ENCODE measurements around the gene ESYT3. TPM values are rescaled to one million over a fixed set of nuclear protein-coding genes. Genes with fewer than 3 reads are reported as not detected.
A peak's percentile ranks its signal among the peaks of the same experiment; 100 is the strongest.

Gene ESYT3
- total RNA-seq, 2 donors from 2014 or later, result 2.0 to 6.0 TPM

DNA sequence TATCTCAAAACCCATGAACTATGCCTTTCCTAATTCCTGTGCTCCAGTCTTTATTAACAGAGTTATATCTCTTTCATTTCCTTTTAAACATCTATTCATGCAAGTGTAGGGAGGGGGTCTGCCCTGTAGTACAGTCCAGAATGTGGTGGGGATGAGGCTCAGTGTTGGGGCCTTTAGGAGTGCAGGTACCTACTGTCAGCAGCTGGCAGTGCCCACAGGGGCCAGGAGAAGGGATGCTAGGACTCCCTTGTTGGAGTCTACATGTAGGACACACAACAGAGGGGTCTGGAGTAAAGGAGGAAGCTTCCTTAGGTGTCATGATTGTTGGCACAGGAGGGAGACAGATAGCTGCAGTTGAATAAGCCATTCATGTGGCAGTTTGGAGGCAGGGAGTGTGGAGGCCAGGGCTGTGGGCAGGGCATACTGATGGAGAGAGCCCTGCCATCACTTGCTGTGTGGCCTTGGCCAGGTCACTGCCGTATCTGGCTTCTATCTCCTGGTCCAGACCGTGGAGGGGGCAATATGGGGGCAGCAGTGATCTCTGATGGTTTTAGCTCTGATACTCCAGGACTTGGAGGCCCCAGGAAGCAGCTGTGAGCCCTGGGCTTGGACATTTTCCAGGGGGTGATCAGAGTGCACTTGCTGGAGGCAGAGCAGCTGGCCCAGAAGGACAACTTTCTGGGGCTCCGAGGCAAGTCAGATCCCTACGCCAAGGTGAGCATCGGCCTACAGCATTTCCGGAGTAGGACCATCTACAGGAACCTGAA lies 29.5 kb downstream of the ESYT3 start:
- WGBS, 2 donors, result 36 to 47% methylated on average over 2 to 6 of the region's 6 CpGs
- Histone ChIP-seq H3K4me1 (no peaks in the 10 kb centered on the region), H3K27me3 (no peaks in the 10 kb centered on the region), H3K4me3 (no peak overlapping the region), H3K36me3 (replicated peaks in 1 of 2; ENCODE audit: insufficient read depth in 1 of 2, low read depth in 2 of 2) (no peaks in the 10 kb centered on the region), H3K27ac (no peak overlapping the region), H3K9me3 (no peaks in the 10 kb centered on the region)
- intact Hi-C loops (cut with DNase I), result no loop called here
- DNase-seq (peak in 2 of 4 donors; percentile 7 to 14), ATAC-seq (no peak)
- TF ChIP-seq, protein P1, sequence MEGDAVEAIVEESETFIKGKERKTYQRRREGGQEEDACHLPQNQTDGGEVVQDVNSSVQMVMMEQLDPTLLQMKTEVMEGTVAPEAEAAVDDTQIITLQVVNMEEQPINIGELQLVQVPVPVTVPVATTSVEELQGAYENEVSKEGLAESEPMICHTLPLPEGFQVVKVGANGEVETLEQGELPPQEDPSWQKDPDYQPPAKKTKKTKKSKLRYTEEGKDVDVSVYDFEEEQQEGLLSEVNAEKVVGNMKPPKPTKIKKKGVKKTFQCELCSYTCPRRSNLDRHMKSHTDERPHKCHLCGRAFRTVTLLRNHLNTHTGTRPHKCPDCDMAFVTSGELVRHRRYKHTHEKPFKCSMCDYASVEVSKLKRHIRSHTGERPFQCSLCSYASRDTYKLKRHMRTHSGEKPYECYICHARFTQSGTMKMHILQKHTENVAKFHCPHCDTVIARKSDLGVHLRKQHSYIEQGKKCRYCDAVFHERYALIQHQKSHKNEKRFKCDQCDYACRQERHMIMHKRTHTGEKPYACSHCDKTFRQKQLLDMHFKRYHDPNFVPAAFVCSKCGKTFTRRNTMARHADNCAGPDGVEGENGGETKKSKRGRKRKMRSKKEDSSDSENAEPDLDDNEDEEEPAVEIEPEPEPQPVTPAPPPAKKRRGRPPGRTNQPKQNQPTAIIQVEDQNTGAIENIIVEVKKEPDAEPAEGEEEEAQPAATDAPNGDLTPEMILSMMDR (IDR thresholded peaks at IDR 0.05), result no peak
- no peak for TF ChIP-seq POLR2A (IDR thresholded peaks at IDR 0.05)

DNA sequence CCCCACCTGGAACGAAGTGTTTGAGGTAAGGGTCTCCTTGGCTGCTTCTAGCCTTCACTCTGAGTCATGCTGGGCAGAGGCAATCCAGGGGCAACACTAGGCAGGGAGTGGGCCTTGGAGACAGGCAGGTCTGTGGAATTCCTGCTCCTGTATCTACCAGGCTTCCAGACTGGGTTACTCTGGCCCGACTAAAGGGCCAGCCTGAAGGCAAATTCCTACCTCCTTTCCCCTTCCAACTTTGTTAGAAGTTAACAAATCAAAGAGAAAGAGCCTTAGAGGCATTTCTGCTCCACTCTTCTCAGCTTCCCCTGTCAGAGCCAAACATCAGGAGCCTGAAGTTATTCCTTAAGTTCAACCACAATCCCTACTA lies 30.1 kb downstream of the ESYT3 start:
- Histone ChIP-seq H3K4me3 (no peak overlapping the region), H3K9me3 (no peaks in the 10 kb centered on the region), H3K36me3 (replicated peaks in 1 of 2; ENCODE audit: insufficient read depth in 1 of 2, low read depth in 2 of 2) (no peaks in the 10 kb centered on the region), H3K4me1 (no peaks in the 10 kb centered on the region), H3K27ac (no peak overlapping the region), H3K27me3 (no peaks in the 10 kb centered on the region)
- DNase-seq (no peak), ATAC-seq (no peak)
- WGBS, 2 donors, result 70 to 79% methylated on average over 1 to 2 of the region's 2 CpGs
- intact Hi-C loops (cut with DNase I), result no loop called here
- TF ChIP-seq POLR2A (IDR thresholded peaks at IDR 0.05), result no peak
- TF ChIP-seq, protein P1 (IDR thresholded peaks at IDR 0.05), result no peak

DNA sequence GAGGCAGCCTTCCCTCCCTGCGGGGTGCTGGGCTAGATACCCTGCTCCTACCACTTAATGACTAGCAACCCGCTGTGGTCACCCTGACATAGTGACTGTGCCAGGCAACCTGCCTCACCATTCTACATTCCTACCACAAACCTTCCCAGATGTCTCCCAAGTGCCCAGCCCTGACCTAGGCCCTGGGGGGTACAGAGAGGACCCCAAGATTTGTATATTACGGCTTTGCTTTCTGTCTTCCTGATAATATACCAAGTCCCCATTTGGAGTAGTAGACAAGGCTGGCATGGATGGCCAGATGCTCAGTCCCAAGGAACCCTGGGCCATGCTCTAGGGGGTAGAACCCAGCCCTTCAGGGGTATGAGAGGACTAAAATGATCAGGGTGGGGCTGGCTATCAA lies 31.0 kb downstream of the ESYT3 start:
- intact Hi-C loops (cut with DNase I), result no loop called here
- ATAC-seq, result no peak
- H3K27ac ChIP-seq, result no peak overlapping the region
- H3K36me3 ChIP-seq (replicated peaks in 1 of 2; ENCODE audit: insufficient read depth in 1 of 2, low read depth in 2 of 2), result no peaks in the 10 kb centered on the region
- 95 to 100% methylated on average over 2 to 3 of the region's 3 CpGs for WGBS, 2 donors
- no peak overlapping the region for H3K4me3 ChIP-seq
- DNase-seq, result no peak
- H3K9me3 ChIP-seq, result no peaks in the 10 kb centered on the region
- no peaks in the 10 kb centered on the region for H3K4me1 ChIP-seq
- TF ChIP-seq, protein P1 (IDR thresholded peaks at IDR 0.05), result no peak
- no peak for TF ChIP-seq POLR2A (IDR thresholded peaks at IDR 0.05)
- H3K27me3 ChIP-seq, result no peaks in the 10 kb centered on the region

DNA sequence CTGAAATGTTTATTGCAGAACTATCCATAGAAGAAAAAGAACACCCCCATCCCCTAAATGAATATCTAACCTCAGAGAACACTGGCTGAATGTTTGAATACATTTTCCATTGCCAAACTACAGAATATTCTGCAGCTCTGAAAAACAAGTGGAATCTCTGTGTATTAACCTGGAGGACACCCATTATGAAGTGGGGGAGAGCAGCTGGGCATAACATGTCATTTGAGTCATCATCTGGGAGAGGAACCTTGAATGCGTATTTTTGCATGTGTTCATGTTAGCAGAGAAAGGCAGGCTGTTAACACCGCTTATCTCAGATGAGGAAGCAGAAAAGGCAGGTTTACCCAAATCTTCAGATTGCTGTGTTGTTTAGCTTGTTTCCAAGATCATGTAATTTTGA lies 31.5 kb downstream of the ESYT3 start:
- H3K4me1 ChIP-seq, result no peaks in the 10 kb centered on the region
- H3K36me3 ChIP-seq (replicated peaks in 1 of 2; ENCODE audit: insufficient read depth in 1 of 2, low read depth in 2 of 2), result no peaks in the 10 kb centered on the region
- intact Hi-C loops (cut with DNase I), result no loop called here
- WGBS, 2 donors, result 56 to 67% methylated on average over 2 of the region's 2 CpGs
- no peak for ATAC-seq
- no peaks in the 10 kb centered on the region for H3K9me3 ChIP-seq
- DNase-seq, result no peak
- no peak overlapping the region for H3K27ac ChIP-seq
- H3K4me3 ChIP-seq, result no peak overlapping the region
- no peak for TF ChIP-seq POLR2A (IDR thresholded peaks at IDR 0.05)
- TF ChIP-seq, protein P1 (IDR thresholded peaks at IDR 0.05), result no peak
- H3K27me3 ChIP-seq, result no peaks in the 10 kb centered on the region

DNA sequence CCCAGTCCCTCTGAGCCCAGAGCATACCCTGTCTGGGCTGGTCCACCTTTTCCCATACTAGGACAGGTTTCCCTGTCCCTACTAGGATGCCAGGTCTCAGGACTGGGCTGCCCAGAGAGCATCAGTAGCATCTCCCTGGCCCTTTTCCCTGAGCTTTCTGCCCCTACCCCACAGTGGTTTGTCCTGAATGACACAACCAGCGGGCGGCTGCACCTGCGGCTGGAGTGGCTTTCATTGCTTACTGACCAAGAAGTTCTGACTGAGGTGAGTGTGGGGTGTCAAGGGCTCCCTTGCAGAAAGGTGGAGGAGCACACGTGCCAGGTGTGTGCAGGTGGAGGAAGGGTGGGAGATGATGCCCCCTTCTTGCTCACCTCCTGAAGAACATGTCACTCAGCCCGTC lies 33.5 kb downstream of the ESYT3 start:
- ATAC-seq (no peak), DNase-seq (peak in 1 of 4 donors; percentile 6)
- Histone ChIP-seq H3K27me3 (no peaks in the 10 kb centered on the region), H3K4me1 (no peaks in the 10 kb centered on the region), H3K4me3 (no peak overlapping the region), H3K36me3 (replicated peaks in 1 of 2; ENCODE audit: insufficient read depth in 1 of 2, low read depth in 2 of 2) (no peaks in the 10 kb centered on the region), H3K27ac (no peak overlapping the region), H3K9me3 (no peaks in the 10 kb centered on the region)
- no peak for TF ChIP-seq POLR2A (IDR thresholded peaks at IDR 0.05)
- TF ChIP-seq, protein P1 (IDR thresholded peaks at IDR 0.05), result no peak
- intact Hi-C loops (cut with DNase I), result no loop called here
- WGBS, 2 donors, result 89% methylated on average over 5 of the region's 5 CpGs

Measured in body of pancreas (tissue), 4 donors.